PC-9 (cell line): ENCODE data around the gene NAGA. TPM values are rescaled to one million over a fixed set of nuclear protein-coding genes. Genes with fewer than 3 reads are reported as not detected.

Source experiments
- BruUV-seq: library from RNA; stranded (reverse); fragments of 400-500 nt; replicated peaks from 2 replicates; lab custom pipeline; 2021; lab: Mats Ljungman, UMichigan
- CTCF ChIA-PET: fragments of 300-600 bp; sonication (Branson Sonifier 250); formaldehyde crosslinking; loops from one replicate; lab custom pipeline; 2022; ENCODE audit warnings: antibody characterized with exemption; lab: Charles Lee
- POLR2A ChIA-PET: fragments of 300-600 bp; sonication (Branson Sonifier 250); formaldehyde crosslinking; loops from one replicate; lab custom pipeline; 2022; ENCODE audit warnings: antibody characterized with exemption; ENCODE audit not compliant: unreplicated experiment; lab: Charles Lee
- DNase-seq, 2 experiments: peaks; one replicate each; pipeline versions ENCODE4 v3.0.0 to v3.0.0-alpha.2; 2015 to 2022; ENCODE audit warnings: mixed read lengths in 1 of 2
- H2AFZ ChIP-seq: fragments of 200-600 bp; sonication (generic); 2 replicates; pipeline ENCODE4 v1.8.1; 2017; ENCODE audit warnings: antibody characterized with exemption
- H3F3A ChIP-seq: fragments of 200-600 bp; sonication (generic); 2 replicates; pipeline ENCODE4 v1.8.1; 2017; ENCODE audit warnings: antibody characterized with exemption, mild to moderate bottlenecking, low read depth; ENCODE audit not compliant: insufficient read depth
- H3K27ac ChIP-seq: fragments of 200-600 bp; sonication (generic); 2 replicates; pipeline ENCODE4 v1.6.1; 2016; ENCODE audit warnings: mixed run types
- H3K27me3 ChIP-seq: fragments of 200-600 bp; sonication (generic); 2 replicates; pipeline ENCODE4 v1.6.1; 2016; ENCODE audit warnings: low read depth, mixed run types; ENCODE audit not compliant: insufficient read depth
- H3K36me3 ChIP-seq: fragments of 200-600 bp; sonication (generic); 2 replicates; pipeline ENCODE4 v1.6.1; 2016; ENCODE audit warnings: low read depth, mixed run types
- H3K4me1 ChIP-seq: fragments of 200-600 bp; sonication (generic); replicated peaks from 2 replicates; pipeline ENCODE4 v1.6.1; 2016; ENCODE audit warnings: mixed run types; ENCODE audit not compliant: insufficient read depth
- H3K4me2 ChIP-seq: fragments of 200-600 bp; sonication (generic); 2 replicates; pipeline ENCODE4 v1.6.1; 2017; ENCODE audit warnings: mixed run types
- H3K4me3 ChIP-seq: fragments of 200-600 bp; sonication (generic); 2 replicates; pipeline ENCODE4 v1.6.1; 2016; ENCODE audit warnings: mixed run types
- H3K79me2 ChIP-seq: fragments of 200-600 bp; sonication (generic); 2 replicates; pipeline ENCODE4 v1.6.1; 2017; ENCODE audit warnings: low read depth, mixed run types
- H3K9me2 ChIP-seq: fragments of 200-600 bp; sonication (generic); 2 replicates; pipeline ENCODE4 v1.8.1; 2017; ENCODE audit warnings: mild to moderate bottlenecking; ENCODE audit not compliant: insufficient read depth
- H3K9me3 ChIP-seq: fragments of 200-600 bp; sonication (generic); 2 replicates; pipeline ENCODE4 v1.8.1; 2016; ENCODE audit warnings: low read depth; ENCODE audit not compliant: insufficient read depth
- H4K20me1 ChIP-seq: fragments of 200-600 bp; sonication (generic); 2 replicates; pipeline ENCODE4 v1.8.1; 2017; ENCODE audit not compliant: insufficient read depth
- CTCF ChIP-seq: fragments of 200-600 bp; sonication (generic); conservative IDR thresholded peaks from 2 replicates; pipeline ENCODE4 v1.6.1; 2017; ENCODE audit warnings: mixed run types, antibody characterized with exemption, mild to moderate bottlenecking, moderate library complexity
- EZH2 ChIP-seq: fragments of 200-600 bp; sonication (generic); IDR thresholded peaks from 2 replicates; pipeline ENCODE4 v1.8.0; 2017; ENCODE audit warnings: antibody characterized with exemption, low read depth
- intact Hi-C: fragments of 100-400 bp; cut with micrococcal nuclease; formaldehyde crosslinking; loops from one replicate; pipeline ENCODE4 v1.10.0; 2022; ENCODE audit not compliant: unreplicated experiment
- total RNA-seq: library from RNA; stranded (reverse); gene quantifications from 2 replicates; pipeline ENCODE4 v1.2.3, GENCODE V29; 2021

NAGA gene
- total RNA-seq, 1 experiment from 2014 or later: 15.9 TPM

DNA sequence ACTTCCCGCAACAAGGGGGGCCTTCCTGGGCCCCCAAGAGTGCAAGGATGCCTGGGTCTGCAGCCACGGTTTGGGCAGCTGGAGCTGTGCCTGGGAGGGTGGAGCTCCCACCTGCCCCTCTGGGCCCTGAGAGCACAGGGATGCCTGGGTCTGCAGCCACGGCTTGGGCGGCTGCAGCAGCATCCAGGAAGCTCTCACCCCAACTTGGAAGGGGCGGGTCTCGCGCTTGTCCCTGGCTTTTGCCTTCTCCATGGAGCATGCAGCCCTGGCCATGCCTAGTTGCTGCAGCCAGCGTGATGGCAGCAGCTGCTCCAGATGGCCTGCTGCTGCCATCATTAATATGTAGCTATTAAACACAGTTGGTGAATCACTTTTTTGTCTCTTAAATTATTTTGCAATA is 35.4 kb downstream of the NAGA start:
- intact Hi-C loops: no loop called here
- Histone ChIP-seq H3K4me1 (no peaks in the 10 kb centered on the region), H3K36me3 (no peaks in the 10 kb centered on the region), H3K79me2 (no peaks in the 10 kb centered on the region), H3K9me3 (peaks cover 6% of the 10 kb centered on the region; the same call in 1 of the 2 replicates), H3F3A (no peaks in the 10 kb centered on the region), H3K27me3 (no peaks in the 10 kb centered on the region), H3K9me2 (no peaks in the 10 kb centered on the region; the same call in 1 of the 2 replicates), H3K4me3 (no peak overlapping the region), H4K20me1 (no peaks in the 10 kb centered on the region), H3K27ac (no peak overlapping the region), H2AFZ (no peak overlapping the region), H3K4me2 (no peak overlapping the region)
- ChIA-PET CTCF (no interaction called here), POLR2A (no interaction called here)
- no peak for DNase-seq
- TF ChIP-seq EZH2: no peak
- BruUV-seq: no TSS peak

DNA sequence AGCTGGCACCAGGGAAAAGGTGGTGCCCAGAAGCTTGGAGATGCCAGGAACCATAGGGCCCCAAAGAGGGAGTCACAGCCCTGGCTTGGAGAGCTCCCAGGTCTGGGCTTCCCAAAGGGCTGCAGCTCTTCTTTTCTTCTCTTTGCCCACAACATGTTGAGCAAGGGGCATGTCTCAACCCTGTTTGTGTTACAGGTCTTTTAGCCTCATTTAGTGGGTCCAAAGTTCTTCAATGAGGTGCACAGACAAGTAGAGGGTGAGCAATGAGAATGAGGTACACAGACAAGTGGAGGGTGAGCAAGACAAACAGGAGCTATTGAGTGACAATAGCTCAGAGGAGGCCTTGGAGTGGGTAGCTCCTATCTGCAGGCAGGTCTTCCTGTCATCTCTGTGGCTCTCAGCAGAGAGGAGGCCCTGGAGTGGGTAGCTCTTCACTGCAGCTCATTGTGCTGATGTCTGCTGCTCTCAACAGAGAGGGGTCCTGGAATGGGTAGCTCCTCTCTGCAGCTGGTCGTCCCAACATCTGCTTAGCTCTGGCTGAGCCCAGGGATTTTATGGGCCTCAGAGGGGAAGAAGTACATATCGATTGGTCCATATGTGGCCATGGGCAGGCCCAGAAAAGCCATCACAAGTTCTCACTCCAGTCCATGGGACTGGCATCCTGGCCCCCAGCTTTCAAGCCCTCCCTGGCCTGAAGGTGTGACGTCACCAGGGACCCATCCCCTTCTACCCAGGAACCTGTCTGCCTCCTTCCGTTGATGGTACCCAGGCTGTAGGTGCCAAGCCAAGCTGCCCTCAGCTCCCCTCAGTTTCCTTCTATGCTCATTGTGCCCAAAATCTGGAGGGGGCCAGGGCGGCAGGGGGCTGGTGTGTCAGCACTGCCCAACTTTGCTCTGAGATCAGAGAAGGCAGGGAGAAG is 37.1 kb downstream of the NAGA start:
- Histone ChIP-seq H3K27me3 (no peaks in the 10 kb centered on the region), H3K36me3 (no peaks in the 10 kb centered on the region), H2AFZ (no peak overlapping the region), H3K4me3 (no peak overlapping the region), H3K27ac (no peak overlapping the region), H3K9me3 (peaks cover 6% of the 10 kb centered on the region; the same call in 1 of the 2 replicates), H4K20me1 (no peaks in the 10 kb centered on the region), H3K4me1 (no peaks in the 10 kb centered on the region), H3K9me2 (no peaks in the 10 kb centered on the region), H3K79me2 (no peaks in the 10 kb centered on the region), H3K4me2 (no peak overlapping the region), H3F3A (no peaks in the 10 kb centered on the region)
- DNase-seq: no peak
- intact Hi-C loops: no loop called here
- no TSS peak for BruUV-seq
- TF ChIP-seq EZH2 (no peak), CTCF (no peak)
- POLR2A ChIA-PET: interaction anchor here (0.6 kb wide), 1 partner anchor 47 kb away, joined by 3 read pairs; no protein-coding TSS in a partner anchor
- CTCF ChIA-PET: no interaction called here

DNA sequence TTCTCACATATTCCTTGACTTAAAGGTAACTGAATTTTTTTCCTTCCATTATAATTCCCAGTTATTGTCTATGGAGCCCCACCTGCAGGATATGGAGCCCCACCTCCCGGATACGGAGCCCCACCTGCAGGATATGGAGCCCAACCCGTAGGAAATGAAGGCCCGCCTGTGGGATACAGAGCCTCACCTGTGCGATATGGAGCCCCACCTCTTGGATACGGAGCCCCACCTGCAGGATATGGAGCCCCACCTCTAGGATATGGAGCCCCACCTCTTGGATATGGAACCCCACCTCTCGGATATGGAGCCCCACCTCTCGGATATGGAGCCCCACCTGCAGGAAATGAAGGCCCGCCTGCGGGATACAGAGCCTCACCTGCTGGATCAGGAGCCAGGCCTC is 43.9 kb downstream of the NAGA start:
- Histone ChIP-seq H3F3A (peaks cover 5% of the 10 kb centered on the region; the same call in 1 of the 2 replicates), H3K9me3 (no peaks in the 10 kb centered on the region), H3K27me3 (no peaks in the 10 kb centered on the region), H3K79me2 (no peaks in the 10 kb centered on the region), H3K9me2 (no peaks in the 10 kb centered on the region), H3K27ac (no peak overlapping the region), H3K4me2 (no peak overlapping the region), H3K36me3 (no peaks in the 10 kb centered on the region), H3K4me1 (peaks cover 14% of the 10 kb centered on the region), H4K20me1 (no peaks in the 10 kb centered on the region), H3K4me3 (no peak overlapping the region), H2AFZ (no peak overlapping the region)
- no peak for DNase-seq
- CTCF ChIA-PET: no interaction called here
- no TSS peak for BruUV-seq
- POLR2A ChIA-PET: no interaction called here
- no peak for TF ChIP-seq EZH2
- no peak for TF ChIP-seq CTCF
- intact Hi-C loops: no loop called here
